Stomach (tissue), 9 donors: ENCODE results near the gene KRTAP12-2. TPM values are rescaled to one million over a fixed set of nuclear protein-coding genes. Genes with fewer than 3 reads are reported as not detected.

Source experiments
- DNase-seq, 2 donors: peaks; one replicate each; pipeline versions ENCODE4 v3.0.0 to v3.0.0-alpha.2; 2013 to 2019
- H3K27ac ChIP-seq, 5 donors: fragments of 200-600 bp in 4 of 5; sonication (generic) in 4 of 5; one replicate each; pipeline ENCODE4 v1.5.1; 2013 to 2019; ENCODE audit warnings: mild to moderate bottlenecking in 1 of 5, moderate library complexity in 1 of 5
- H3K27me3 ChIP-seq, 3 donors: fragments of 200-600 bp; sonication (generic); one replicate each; pipeline ENCODE4 v1.5.1; 2017 to 2019; ENCODE audit warnings: mixed run types in 1 of 3
- H3K36me3 ChIP-seq, 4 donors: fragments of 200-600 bp; sonication (generic); 1 replicate in 3 of 4; 2 replicates in 1 of 4; pipeline ENCODE4 v1.5.1; 2016 to 2019
- H3K4me1 ChIP-seq, 4 donors: fragments of 200-600 bp; sonication (generic); one replicate each; pipeline ENCODE4 v1.5.1; 2016 to 2019
- H3K4me3 ChIP-seq, 4 donors: fragments of 200-600 bp; sonication (generic) in 3 of 4; one replicate each; pipeline ENCODE4 v1.5.1; 2016 to 2019; ENCODE audit warnings: mild to moderate bottlenecking in 1 of 4
- H3K9me3 ChIP-seq, 4 donors: fragments of 200-600 bp; sonication (generic); one replicate each; pipeline ENCODE4 v1.5.1; 2016 to 2019
- CTCF ChIP-seq, 7 experiments: fragments of 450-650 bp in 4 of 7; fragments of 200-600 bp in 3 of 7; sonication (generic) in 3 of 7; IDR thresholded peaks; one replicate each; pipeline ENCODE4 v1.5.1; 2016 to 2019; ENCODE audit warnings: antibody characterized with exemption in 7 of 7, control low read depth in 2 of 7, mild to moderate bottlenecking in 1 of 7
- EP300 ChIP-seq: sonication (generic); formaldehyde crosslinking; IDR thresholded peaks from one replicate; pipeline ENCODE4 v1.6.1; 2017; ENCODE audit warnings: antibody characterized with exemption
- POLR2A ChIP-seq, 4 donors: fragments of 450-650 bp; IDR thresholded peaks; one replicate each; pipeline ENCODE4 v1.6.1; 2016; ENCODE audit warnings: antibody characterized with exemption in 4 of 4, control low read depth in 2 of 4, mild to moderate bottlenecking in 1 of 4, moderate library complexity in 1 of 4
- POLR2AphosphoS5 ChIP-seq, 3 donors: sonication (generic); formaldehyde crosslinking; IDR thresholded peaks; one replicate each; pipeline ENCODE4 v1.6.1; 2016; ENCODE audit warnings: antibody characterized with exemption in 3 of 3
- WGBS, 5 donors: extraction: QIAGEN DNeasy Blood & Tissue Kit in 3 of 5; methylation state at CpG; one replicate each; pipeline versions ENCODE4 v1.1.5 to v1.1.7; 2013 to 2018; 5-methylcytosine and 5-hydroxymethylcytosine counted together
- intact Hi-C: fragments of 100-400 bp; cut with DNase I; formaldehyde crosslinking; loops from one replicate; pipeline ENCODE4 v1.15.1; 2023; ENCODE audit warnings: low total_unique reads
- polyA plus RNA-seq, 3 donors: library from polyadenylated mRNA; stranded (reverse); fragments of 200-250 nt; gene quantifications; one replicate each; pipeline ENCODE4 v1.2.3, GENCODE V29; 2013
- small RNA-seq, 4 donors: library from RNA; depleted of rRNA; stranded (forward); fragments of <200 nt; gene quantifications; one replicate each; pipeline ENCODE3, GENCODE V24; 2016
- total RNA-seq, 5 donors: library from RNA; depleted of rRNA; stranded (reverse); fragments of >200 nt; gene quantifications; one replicate each; pipeline versions ENCODE4 v1.1.0 to v1.2.3, GENCODE V29; 2014 to 2016
- donor health status: healthy with polysubstance abuse.
- donor health status: Bipolar disorder and iron deficiency.
- donor health status: healthy.

Gene KRTAP12-2
- total and polyA plus RNA-seq, 8 donors: not detected

GRCh38 chr21:44618504-44618903 lies 48.2 kb downstream of the KRTAP12-2 start:
- 10 to 24% (median 16%) methylated on average over 4 of the region's 4 CpGs for WGBS, 5 donors
- peak overlapping the region in 2 of 5 donors; percentile 2 to 47 for H3K27ac ChIP-seq
- H3K4me3 ChIP-seq: no peak overlapping the region
- intact Hi-C loops: no loop called here
- H3K4me1 ChIP-seq: no peaks in the 10 kb centered on the region
- no peaks in the 10 kb centered on the region for H3K36me3 ChIP-seq
- peaks cover 0 to 21% (median 12%) of the 10 kb centered on the region in 4 donors for H3K9me3 ChIP-seq
- DNase-seq: peak in 1 of 2 donors; percentile 43
- TF ChIP-seq CTCF (IDR thresholded peaks at IDR 0.05) (peak in 4 of 7 experiments; percentile 8 to 19 (median 15)), POLR2AphosphoS5 (IDR thresholded peaks at IDR 0.05) (no peak), POLR2A (IDR thresholded peaks at IDR 0.05) (no peak), EP300 (no peak)
- H3K27me3 ChIP-seq: peaks cover 0 to 26% (median 0%) of the 10 kb centered on the region in 3 donors

- DNase-seq: no peak
- Histone ChIP-seq H3K27me3 (peaks cover 0 to 40% (median 0%) of the 10 kb centered on the region in 3 donors), H3K36me3 (no peaks in the 10 kb centered on the region), H3K27ac (no peak overlapping the region), H3K4me3 (no peak overlapping the region), H3K4me1 (no peaks in the 10 kb centered on the region), H3K9me3 (peaks cover 0 to 6% (median 2%) of the 10 kb centered on the region in 4 donors)
- WGBS, 5 donors: 50 to 70% (median 61%) methylated on average over 4 to 8 of the region's 8 CpGs
- TF ChIP-seq EP300: no peak
- no peak for TF ChIP-seq CTCF (IDR thresholded peaks at IDR 0.05)
- intact Hi-C loops: no loop called here
Measured at GRCh38 chr21:44617071-44617501, 49.6 kb downstream of the KRTAP12-2 start.

GRCh38 chr21:44616591-44616926 lies 50.2 kb downstream of the KRTAP12-2 start:
- no peak overlapping the region for H3K27ac ChIP-seq
- no peaks in the 10 kb centered on the region for H3K4me1 ChIP-seq
- 70 to 83% (median 78%) methylated on average over 8 to 16 of the region's 16 CpGs for WGBS, 5 donors
- TF ChIP-seq CTCF (IDR thresholded peaks at IDR 0.05) (no peak), EP300 (no peak), POLR2A (IDR thresholded peaks at IDR 0.05) (no peak), POLR2AphosphoS5 (IDR thresholded peaks at IDR 0.05) (no peak)
- H3K9me3 ChIP-seq: peaks cover 0 to 11% (median 6%) of the 10 kb centered on the region in 4 donors
- no peaks in the 10 kb centered on the region for H3K36me3 ChIP-seq
- H3K4me3 ChIP-seq: no peak overlapping the region
- intact Hi-C loops: no loop called here
- peaks cover 0 to 46% (median 0%) of the 10 kb centered on the region in 3 donors for H3K27me3 ChIP-seq
- DNase-seq: no peak

Small RNA genes lying within 50 kb of the gene (small RNA-seq; reads per million reads assigned to genes)
- gene KRTAP12-6P: 0 reads per million in 4 donors

Other genes starting within 250 kb of the KRTAP12-2 start
- 1 to 10 TPM; 1.2 to 8.0 (median 5.5) TPM for gene LRRC3, start 211.4 kb downstream of the KRTAP12-2 start, total RNA-seq
- gene LRRC3, start 211.4 kb downstream of the KRTAP12-2 start, polyA plus RNA-seq: 1 to 10 TPM in 2 of 3 donors, under 1 TPM in 1; 0.76 to 1.3 (median 1.3) TPM
- gene KRTAP10-1, start 126.7 kb downstream of the KRTAP12-2 start, total RNA-seq: not detected
- not detected for gene KRTAP10-1, start 126.7 kb downstream of the KRTAP12-2 start, polyA plus RNA-seq
- not detected for gene KRTAP10-2, start 115.4 kb downstream of the KRTAP12-2 start, total RNA-seq
- not detected for gene KRTAP10-2, start 115.4 kb downstream of the KRTAP12-2 start, polyA plus RNA-seq
- gene KRTAP10-3, start 108.1 kb downstream of the KRTAP12-2 start, total RNA-seq: not detected
- not detected for gene KRTAP10-3, start 108.1 kb downstream of the KRTAP12-2 start, polyA plus RNA-seq
- not detected for gene KRTAP10-4, start 93.2 kb downstream of the KRTAP12-2 start, total RNA-seq
- not detected for gene KRTAP10-4, start 93.2 kb downstream of the KRTAP12-2 start, polyA plus RNA-seq
- not detected for gene KRTAP10-5, start 86.3 kb downstream of the KRTAP12-2 start, total RNA-seq
- gene KRTAP10-5, start 86.3 kb downstream of the KRTAP12-2 start, polyA plus RNA-seq: under 1 TPM in 1 of 3 donors, not detected in 2; 0.10 TPM
- not detected for gene KRTAP10-6, start 74.4 kb downstream of the KRTAP12-2 start, total RNA-seq
- gene KRTAP10-6, start 74.4 kb downstream of the KRTAP12-2 start, polyA plus RNA-seq: not detected
- gene KRTAP10-7, start 66.3 kb downstream of the KRTAP12-2 start, total RNA-seq: not detected
- not detected for gene KRTAP10-7, start 66.3 kb downstream of the KRTAP12-2 start, polyA plus RNA-seq
- not detected for gene KRTAP10-8, start 54.8 kb downstream of the KRTAP12-2 start, total RNA-seq
- not detected for gene KRTAP10-8, start 54.8 kb downstream of the KRTAP12-2 start, polyA plus RNA-seq
- gene KRTAP10-9, start 39.8 kb downstream of the KRTAP12-2 start, total RNA-seq: not detected
- gene KRTAP10-9, start 39.8 kb downstream of the KRTAP12-2 start, polyA plus RNA-seq: not detected
- gene KRTAP10-10, start 29.6 kb downstream of the KRTAP12-2 start, total RNA-seq: not detected
- not detected for gene KRTAP10-10, start 29.6 kb downstream of the KRTAP12-2 start, polyA plus RNA-seq
- gene KRTAP10-11, start 20.5 kb downstream of the KRTAP12-2 start, total RNA-seq: not detected
- not detected for gene KRTAP10-11, start 20.5 kb downstream of the KRTAP12-2 start, polyA plus RNA-seq
- gene KRTAP12-4, start 12.3 kb downstream of the KRTAP12-2 start, total RNA-seq: not detected
- gene KRTAP12-4, start 12.3 kb downstream of the KRTAP12-2 start, polyA plus RNA-seq: not detected
- gene KRTAP12-3, start 9.0 kb downstream of the KRTAP12-2 start, total RNA-seq: not detected
- gene KRTAP12-3, start 9.0 kb downstream of the KRTAP12-2 start, polyA plus RNA-seq: not detected
- 1 to 10 TPM in 1 of 5 donors, not detected in 4; 2.0 TPM for gene KRTAP12-1, start 15.2 kb upstream of the KRTAP12-2 start, total RNA-seq
- not detected for gene KRTAP12-1, start 15.2 kb upstream of the KRTAP12-2 start, polyA plus RNA-seq
- gene KRTAP10-12, start 30.2 kb upstream of the KRTAP12-2 start, total RNA-seq: not detected
- gene KRTAP10-12, start 30.2 kb upstream of the KRTAP12-2 start, polyA plus RNA-seq: not detected
- under 1 TPM in 2 of 5 donors, not detected in 3; 0.18 to 0.29 TPM for gene TSPEAR, start 44.6 kb upstream of the KRTAP12-2 start, total RNA-seq
- gene TSPEAR, start 44.6 kb upstream of the KRTAP12-2 start, polyA plus RNA-seq: under 1 TPM in 2 of 3 donors, not detected in 1; 0.05 to 0.06 TPM
- 100 to 1,000 TPM in 1 of 5 donors, 10 to 100 TPM in 4; 56.5 to 116 (median 78.2) TPM for gene UBE2G2, start 134.9 kb upstream of the KRTAP12-2 start, total RNA-seq
- gene UBE2G2, start 134.9 kb upstream of the KRTAP12-2 start, polyA plus RNA-seq: 10 to 100 TPM; 30.6 to 33.7 (median 32.7) TPM
- 10 to 100 TPM; 29.5 to 80.1 (median 42.0) TPM for gene SUMO3, start 151.1 kb upstream of the KRTAP12-2 start, total RNA-seq
- 10 to 100 TPM; 36.4 to 95.9 (median 78.1) TPM for gene SUMO3, start 151.1 kb upstream of the KRTAP12-2 start, polyA plus RNA-seq
- gene PTTG1IP, start 206.8 kb upstream of the KRTAP12-2 start, total RNA-seq: 100 to 1,000 TPM in 4 of 5 donors, 10 to 100 TPM in 1; 85.7 to 253 (median 164) TPM
- 10 to 100 TPM; 61.3 to 96.3 (median 75.8) TPM for gene PTTG1IP, start 206.8 kb upstream of the KRTAP12-2 start, polyA plus RNA-seq